Thymus (tissue), 14 donors: ENCODE data around the gene GLRA2. TPM values are rescaled to one million over a fixed set of nuclear protein-coding genes. Genes with fewer than 3 reads are reported as not detected.
A peak's percentile ranks its signal among the peaks of the same experiment; 100 is the strongest.

Experiments
- DNase-seq, 9 donors: peaks; one replicate each; pipeline ENCODE4 v3.0.0-alpha.2; 2013; ENCODE audit warnings: low spot score in 9 of 9, low read depth in 6 of 9, missing footprints in 1 of 9
- H3K27ac ChIP-seq, 2 donors: one replicate each; pipeline ENCODE4 v1.5.1; 2013; ENCODE audit warnings: control low read depth in 1 of 2, low read depth in 1 of 2, low read length in 1 of 2, mild to moderate bottlenecking in 1 of 2, moderate library complexity in 1 of 2
- H3K27me3 ChIP-seq, 2 donors: one replicate each; pipeline ENCODE4 v1.5.1; 2013; ENCODE audit warnings: low read length in 1 of 2; ENCODE audit not compliant: control insufficient read depth in 2 of 2, insufficient read depth in 1 of 2
- H3K36me3 ChIP-seq, 2 donors: one replicate each; pipeline ENCODE4 v1.5.1; 2013; ENCODE audit warnings: low read length in 1 of 2, mild to moderate bottlenecking in 1 of 2, moderate library complexity in 1 of 2; ENCODE audit not compliant: control insufficient read depth in 2 of 2, insufficient read depth in 2 of 2
- H3K4me1 ChIP-seq, 2 donors: one replicate each; pipeline ENCODE4 v1.5.1; 2013; ENCODE audit warnings: low read length in 2 of 2; ENCODE audit not compliant: control insufficient read depth in 2 of 2, insufficient read depth in 2 of 2
- H3K4me3 ChIP-seq, 2 donors: one replicate each; pipeline ENCODE4 v1.5.1; 2013; ENCODE audit warnings: low read length in 2 of 2, control low read depth in 1 of 2, mild to moderate bottlenecking in 1 of 2
- H3K9me3 ChIP-seq, 2 donors: one replicate each; pipeline ENCODE4 v1.5.1; 2013; ENCODE audit warnings: low read length in 1 of 2, mild to moderate bottlenecking in 1 of 2; ENCODE audit not compliant: control insufficient read depth in 2 of 2, insufficient read depth in 1 of 2
- WGBS: extraction: QIAGEN DNeasy Blood & Tissue Kit; methylation state at CpG from one replicate; pipeline ENCODE4 v1.1.7; 2013; 5-methylcytosine and 5-hydroxymethylcytosine counted together
- long read RNA-seq, 10 donors: transcript quantifications; one replicate each; lab custom pipeline, GENCODE V29; 2026
- polyA plus RNA-seq: library from polyadenylated mRNA; stranded (reverse); fragments of 200-250 nt; gene quantifications from one replicate; pipeline ENCODE4 v1.2.3, GENCODE V29; 2013
- total RNA-seq: library from RNA; stranded (reverse); fragments of 120-200 nt; gene quantifications from one replicate; pipeline ENCODE4 v1.2.4, GENCODE V29; 2013
- donor health status: healthy.

The GLRA2 gene
- not detected for total RNA-seq
- under 0.01 TPM for polyA plus RNA-seq
- long read RNA-seq, donor 1: 0 reads
- long read RNA-seq, donor 2: 0 reads
- long read RNA-seq, donor 3: 0 reads
- long read RNA-seq, donor 4: 0 reads
- long read RNA-seq, donor 5: 0 reads
- long read RNA-seq, donor 6: 0 reads
- long read RNA-seq, donor 7: 0 reads
- long read RNA-seq, donor 8: 0 reads
- long read RNA-seq, donor 9: 0 reads
- long read RNA-seq, donor 10: 0 reads

GRCh38 chrX:14529290-14529989, at the start of gene GLRA2:
GLRA2 (plus strand) TSS chrX:14529536; CDS start chrX:14530058, 522 bp downstream.
- WGBS: 10% methylated on average over 17 of the region's 17 CpGs
- no peak within 1 kb of the TSS for H3K27ac ChIP-seq
- peak in 6 of 9 donors; percentile 3 to 51 (median 5) for DNase-seq
- H3K27me3 ChIP-seq: no peaks in the 10 kb centered on the region
- H3K36me3 ChIP-seq: no peaks in the 10 kb centered on the region
- no peak within 1 kb of the TSS for H3K4me3 ChIP-seq
- no peaks in the 10 kb centered on the region for H3K9me3 ChIP-seq
- H3K4me1 ChIP-seq: no peaks in the 10 kb centered on the region

- Histone ChIP-seq H3K27me3 (no peaks in the 10 kb centered on the region), H3K9me3 (no peaks in the 10 kb centered on the region), H3K4me1 (no peaks in the 10 kb centered on the region), H3K4me3 (no peak overlapping the region), H3K27ac (no peak overlapping the region), H3K36me3 (no peaks in the 10 kb centered on the region)
- no peak for DNase-seq
- WGBS: 85% methylated on average over 8 of the region's 8 CpGs
Observed at GRCh38 chrX:14489437-14489836, 39.9 kb upstream of the GLRA2 start.

- Histone ChIP-seq H3K4me1 (no peaks in the 10 kb centered on the region), H3K9me3 (no peaks in the 10 kb centered on the region), H3K27ac (no peak overlapping the region), H3K27me3 (no peaks in the 10 kb centered on the region), H3K36me3 (no peaks in the 10 kb centered on the region), H3K4me3 (no peak overlapping the region)
- 83% methylated on average over 3 of the region's 3 CpGs for WGBS
- no peak for DNase-seq
Observed at GRCh38 chrX:14491689-14492088, 37.6 kb upstream of the GLRA2 start.

GRCh38 chrX:14496674-14497073, 32.7 kb upstream of the GLRA2 start:
- Histone ChIP-seq H3K27ac (no peak overlapping the region), H3K4me1 (no peaks in the 10 kb centered on the region), H3K27me3 (no peaks in the 10 kb centered on the region), H3K9me3 (no peaks in the 10 kb centered on the region), H3K36me3 (no peaks in the 10 kb centered on the region), H3K4me3 (no peak overlapping the region)
- 75% methylated on average over 3 of the region's 3 CpGs for WGBS
- DNase-seq: peak in 1 of 9 donors; percentile 1

GRCh38 chrX:14497184-14497666, 32.1 kb upstream of the GLRA2 start:
- no peaks in the 10 kb centered on the region for H3K36me3 ChIP-seq
- peak overlapping the region in 1 of 2 donors; percentile 21 for H3K4me3 ChIP-seq
- no peaks in the 10 kb centered on the region for H3K4me1 ChIP-seq
- peak in 6 of 9 donors; percentile 0 to 50 (median 13) for DNase-seq
- no peaks in the 10 kb centered on the region for H3K27me3 ChIP-seq
- H3K9me3 ChIP-seq: no peaks in the 10 kb centered on the region
- no peak overlapping the region for H3K27ac ChIP-seq
- WGBS: 2% methylated on average over 4 of the region's 4 CpGs

GRCh38 chrX:14501327-14501726, 28.0 kb upstream of the GLRA2 start:
- Histone ChIP-seq H3K9me3 (no peaks in the 10 kb centered on the region), H3K4me1 (no peaks in the 10 kb centered on the region), H3K36me3 (no peaks in the 10 kb centered on the region), H3K27ac (no peak overlapping the region), H3K4me3 (no peak overlapping the region), H3K27me3 (no peaks in the 10 kb centered on the region)
- WGBS: 92% methylated on average over 5 of the region's 5 CpGs
- no peak for DNase-seq

- Histone ChIP-seq H3K4me3 (no peak overlapping the region), H3K36me3 (no peaks in the 10 kb centered on the region), H3K4me1 (no peaks in the 10 kb centered on the region), H3K27ac (no peak overlapping the region), H3K27me3 (no peaks in the 10 kb centered on the region), H3K9me3 (no peaks in the 10 kb centered on the region)
- no peak for DNase-seq
- 90% methylated on average over 1 of the region's 1 CpG for WGBS
Observed at GRCh38 chrX:14504960-14505538, 24.3 kb upstream of the GLRA2 start.

- H3K9me3 ChIP-seq: no peaks in the 10 kb centered on the region
- no peak for DNase-seq
- H3K4me3 ChIP-seq: no peak overlapping the region
- 95% methylated on average over 1 of the region's 1 CpG for WGBS
- H3K4me1 ChIP-seq: no peaks in the 10 kb centered on the region
- H3K36me3 ChIP-seq: no peaks in the 10 kb centered on the region
- no peaks in the 10 kb centered on the region for H3K27me3 ChIP-seq
- H3K27ac ChIP-seq: no peak overlapping the region
Observed at GRCh38 chrX:14505648-14506047, 23.7 kb upstream of the GLRA2 start.

- no peaks in the 10 kb centered on the region for H3K9me3 ChIP-seq
- DNase-seq: no peak
- no peaks in the 10 kb centered on the region for H3K4me1 ChIP-seq
- no peaks in the 10 kb centered on the region for H3K36me3 ChIP-seq
- H3K27me3 ChIP-seq: no peaks in the 10 kb centered on the region
- H3K4me3 ChIP-seq: no peak overlapping the region
- H3K27ac ChIP-seq: no peak overlapping the region
Observed at GRCh38 chrX:14506866-14507265, 22.5 kb upstream of the GLRA2 start.
